Measurements from ENCODE around the gene DYSF. TPM values are rescaled to one million over a fixed set of nuclear protein-coding genes. Genes with fewer than 3 reads are reported as not detected.

The DYSF gene
- total RNA-seq, 1 experiment from 2014 or later: 0.89 TPM

DNA sequence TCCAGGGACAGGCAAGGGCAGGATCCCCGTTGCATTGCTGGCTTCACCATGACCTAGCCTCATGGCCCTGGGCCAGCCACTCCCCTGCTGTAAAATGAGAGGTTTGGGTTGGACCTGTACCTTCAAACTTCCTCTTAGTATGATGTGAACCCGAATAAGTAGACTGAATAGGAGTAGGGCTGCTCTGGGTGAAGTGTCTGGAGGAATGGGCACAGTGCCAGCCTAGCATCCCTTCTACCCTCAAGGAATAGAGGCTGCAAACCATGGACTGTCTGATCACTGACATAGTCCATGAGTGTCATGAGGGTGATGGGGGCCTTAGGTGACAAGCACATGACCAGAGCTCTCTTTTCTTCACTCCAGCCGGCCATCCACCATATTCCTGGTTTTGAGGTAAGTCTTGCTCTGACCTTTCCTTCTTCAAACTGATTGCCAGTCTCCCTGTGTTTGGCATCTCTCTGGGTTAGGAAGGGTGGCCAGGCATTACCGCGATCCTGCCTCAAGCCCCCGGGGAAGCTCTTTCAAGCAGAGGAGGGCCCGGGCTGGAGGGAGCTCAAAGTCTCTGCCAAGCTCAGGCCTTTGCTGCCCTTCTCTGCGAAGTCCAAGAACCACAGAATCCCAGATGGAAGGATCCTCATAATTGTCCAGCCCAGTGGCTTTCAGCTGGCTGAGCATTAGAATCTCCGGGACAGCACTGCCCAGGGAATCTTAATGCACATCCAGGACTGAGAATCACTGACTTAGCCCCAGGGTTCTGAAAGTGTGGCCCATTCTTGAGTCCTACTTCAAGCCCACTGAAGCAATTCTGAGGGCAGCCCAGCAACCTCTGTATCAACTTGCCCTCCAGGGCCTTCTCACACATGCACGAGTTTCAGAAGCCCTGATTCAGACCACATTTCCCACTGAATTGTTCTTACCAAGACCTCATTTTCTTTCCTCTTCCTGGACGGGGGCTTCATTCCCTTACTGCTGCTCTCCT lies 148.1 kb downstream of the DYSF start (continued):
- no peak for TF ChIP-seq CBX3 (IDR thresholded peaks at IDR 0.05; ENCODE audit: low read depth)

- H3K9me2 ChIP-seq (ENCODE audit: insufficient read depth): no peaks in the 10 kb centered on the region
- no peak overlapping the region for H3K9ac ChIP-seq (ENCODE audit: low read length)
- intact Hi-C loops (cut with micrococcal nuclease): no loop called here
- H3K4me1 ChIP-seq (ENCODE audit: control insufficient read depth in 1 of 2, insufficient read depth in 2 of 2, low read length in 2 of 2): no peaks in the 10 kb centered on the region
- TF ChIP-seq CBX3 (IDR thresholded peaks at IDR 0.05; ENCODE audit: low read depth) (no peak), FOSL1 (IDR thresholded peaks at IDR 0.05; ENCODE audit: low read depth) (no peak), POLR2A (IDR thresholded peaks at IDR 0.05; ENCODE audit: borderline replicate concordance, extremely low read depth, insufficient read depth, insufficient read length) (no peak), ELF1 (IDR thresholded peaks at IDR 0.05; ENCODE audit: borderline replicate concordance, low read depth) (no peak), YY1 (IDR thresholded peaks at IDR 0.05; ENCODE audit: extremely low read depth, insufficient replicate concordance, low read depth, low read length) (no peak), SRF (IDR thresholded peaks at IDR 0.05; ENCODE audit: low read depth) (no peak), JUND (IDR thresholded peaks at IDR 0.05) (no peak), REST (IDR thresholded peaks at IDR 0.05; ENCODE audit: low read depth) (no peak), EZH2phosphoT487 (IDR thresholded peaks at IDR 0.05; ENCODE audit: borderline replicate concordance) (no peak)
- TF ChIP-seq, protein P1, sequence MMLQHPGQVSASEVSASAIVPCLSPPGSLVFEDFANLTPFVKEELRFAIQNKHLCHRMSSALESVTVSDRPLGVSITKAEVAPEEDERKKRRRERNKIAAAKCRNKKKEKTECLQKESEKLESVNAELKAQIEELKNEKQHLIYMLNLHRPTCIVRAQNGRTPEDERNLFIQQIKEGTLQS (IDR thresholded peaks at IDR 0.05): no peak
- ChIA-PET RAD21 (ENCODE audit: low non-redundant PET in 1 of 2, low total read pairs in 2 of 2, uncharacterized antibody in 2 of 2, unreplicated experiment in 2 of 2) (no interaction called here), CTCF (no interaction called here), POLR2A (no interaction called here)
- no peaks in the 10 kb centered on the region for H3K79me2 ChIP-seq (ENCODE audit: insufficient read depth, low read length)
- H4K20me1 ChIP-seq (ENCODE audit: insufficient read depth): no peaks in the 10 kb centered on the region
- no peak overlapping the region for H2AFZ ChIP-seq (ENCODE audit: low read depth, low read length, poor library complexity, severe bottlenecking)
- H3K36me3 ChIP-seq (ENCODE audit: control insufficient read depth in 1 of 2, insufficient read depth in 2 of 2, low read length in 2 of 2): no peaks in the 10 kb centered on the region
- H3K27me3 ChIP-seq (ENCODE audit: insufficient read depth, low read length): peaks cover 14% of the 10 kb centered on the region; the same call in 1 of the 2 replicates
- no peaks in the 10 kb centered on the region for H3K9me3 ChIP-seq (ENCODE audit: control insufficient read depth in 1 of 2, insufficient read depth in 1 of 2, low read depth in 1 of 2, low read length in 2 of 2)
- DNase-seq (ENCODE audit: low read depth, low spot score): no peak
- ATAC-seq: no peak
- no peak overlapping the region for H3K4me3 ChIP-seq (replicated peaks in 1 of 2; ENCODE audit: low read depth in 1 of 2, low read length in 2 of 2)
- H3K27ac ChIP-seq (ENCODE audit: low read depth, low read length): no peak overlapping the region
- no TSS peak for BruUV-seq (replicated peaks)
- H3K4me2 ChIP-seq (ENCODE audit: low read length): no peak overlapping the region
These were observed 148.7 kb downstream of the DYSF start for GRCh38 chr2:71602115-71602495.
